Fibroblast of villous mesenchyme (primary cell): ENCODE results near the gene CRELD2. TPM values are rescaled to one million over a fixed set of nuclear protein-coding genes. Genes with fewer than 3 reads are reported as not detected.

Source experiments
- DNase-seq: peaks from one replicate; pipeline ENCODE4 v3.0.0-alpha.2; 2010; ENCODE audit warnings: low read depth
- H3K4me3 ChIP-seq: 2 replicates; pipeline ENCODE4 v1.5.1; 2011; ENCODE audit warnings: low read depth, mild to moderate bottlenecking, low read length
- CTCF ChIP-seq: IDR thresholded peaks from 2 replicates; pipeline ENCODE4 v1.5.1; 2012; ENCODE audit warnings: low read depth, mild to moderate bottlenecking, low read length; ENCODE audit not compliant: insufficient read depth
- total RNA-seq: library from RNA; depleted of rRNA; stranded (reverse); fragments of >200 nt; gene quantifications from 2 replicates; pipeline ENCODE4 v1.2.3, GENCODE V29; 2012

Gene CRELD2
- total RNA-seq, 1 donor: 53.1 TPM

- no peak for DNase-seq
- no peak for TF ChIP-seq CTCF
- H3K4me3 ChIP-seq: no peak overlapping the region
Observed at GRCh38 chr22:49897015-49897684, 21.3 kb upstream of the CRELD2 start.

- DNase-seq: no peak
- TF ChIP-seq CTCF: no peak
- H3K4me3 ChIP-seq: no peak overlapping the region
Observed at GRCh38 chr22:49899530-49899929, 18.9 kb upstream of the CRELD2 start.

- no peak for TF ChIP-seq CTCF
- DNase-seq: no peak
- H3K4me3 ChIP-seq: no peak overlapping the region
Observed at GRCh38 chr22:49900441-49901230, 17.8 kb upstream of the CRELD2 start.

GRCh38 chr22:49901457-49901856 is 17.0 kb upstream of the CRELD2 start:
- DNase-seq: no peak
- TF ChIP-seq CTCF: no peak
- no peak overlapping the region for H3K4me3 ChIP-seq

- H3K4me3 ChIP-seq: no peak overlapping the region
- no peak for DNase-seq
- TF ChIP-seq CTCF: no peak
Observed at GRCh38 chr22:49903322-49904039, 15.0 kb upstream of the CRELD2 start.

- no peak for TF ChIP-seq CTCF
- no peak overlapping the region for H3K4me3 ChIP-seq
- no peak for DNase-seq
Observed at GRCh38 chr22:49904040-49904369, 14.4 kb upstream of the CRELD2 start.
